IPS-NIHi7 (cell line): ENCODE measurements around the gene SLC45A1.

Experiments
- DNase-seq: peaks from one replicate; pipeline ENCODE4 v3.0.0; 2012; ENCODE audit warnings: mixed read lengths; ENCODE audit errors: extremely low spot score

SLC45A1 gene

DNA sequence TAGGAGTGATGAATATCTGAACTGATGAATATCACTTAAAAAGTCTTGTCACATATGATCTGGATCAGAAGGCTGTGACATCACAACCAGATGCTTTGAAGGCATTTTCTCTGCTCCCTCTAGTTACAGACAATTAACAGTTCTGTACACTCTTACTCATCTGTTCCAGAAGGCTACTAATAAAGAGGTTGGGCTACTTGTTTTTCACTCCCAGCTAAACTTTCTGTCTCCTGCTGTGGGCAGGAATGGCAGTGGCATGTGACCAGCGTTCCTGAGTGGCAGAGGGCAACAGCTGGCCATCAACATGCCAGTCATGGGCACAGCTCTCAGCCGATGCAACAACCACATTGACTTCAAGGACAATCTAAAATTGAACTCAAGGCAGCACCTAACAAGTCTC, 66.7 kb downstream of the SLC45A1 start:
- no peak for DNase-seq

DNA sequence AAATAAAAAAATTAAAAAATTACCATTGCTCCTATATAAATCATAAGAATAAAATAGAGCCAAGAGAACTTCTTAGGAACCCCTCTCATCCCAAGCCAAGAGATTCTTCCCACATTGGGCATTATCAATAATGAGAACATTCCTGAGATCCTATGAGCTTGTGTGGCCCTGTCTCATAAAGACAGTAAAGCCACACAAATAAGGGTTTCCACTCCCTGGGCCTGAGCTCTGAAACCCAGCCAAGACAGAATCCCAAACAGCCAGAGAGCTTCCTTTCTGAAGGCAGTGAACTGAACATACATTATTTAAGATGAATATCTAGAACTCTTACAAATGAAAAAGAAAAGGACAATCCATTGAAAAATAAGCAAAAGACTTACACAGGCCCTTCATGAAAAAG, 68.3 kb downstream of the SLC45A1 start:
- DNase-seq = no peak

DNA sequence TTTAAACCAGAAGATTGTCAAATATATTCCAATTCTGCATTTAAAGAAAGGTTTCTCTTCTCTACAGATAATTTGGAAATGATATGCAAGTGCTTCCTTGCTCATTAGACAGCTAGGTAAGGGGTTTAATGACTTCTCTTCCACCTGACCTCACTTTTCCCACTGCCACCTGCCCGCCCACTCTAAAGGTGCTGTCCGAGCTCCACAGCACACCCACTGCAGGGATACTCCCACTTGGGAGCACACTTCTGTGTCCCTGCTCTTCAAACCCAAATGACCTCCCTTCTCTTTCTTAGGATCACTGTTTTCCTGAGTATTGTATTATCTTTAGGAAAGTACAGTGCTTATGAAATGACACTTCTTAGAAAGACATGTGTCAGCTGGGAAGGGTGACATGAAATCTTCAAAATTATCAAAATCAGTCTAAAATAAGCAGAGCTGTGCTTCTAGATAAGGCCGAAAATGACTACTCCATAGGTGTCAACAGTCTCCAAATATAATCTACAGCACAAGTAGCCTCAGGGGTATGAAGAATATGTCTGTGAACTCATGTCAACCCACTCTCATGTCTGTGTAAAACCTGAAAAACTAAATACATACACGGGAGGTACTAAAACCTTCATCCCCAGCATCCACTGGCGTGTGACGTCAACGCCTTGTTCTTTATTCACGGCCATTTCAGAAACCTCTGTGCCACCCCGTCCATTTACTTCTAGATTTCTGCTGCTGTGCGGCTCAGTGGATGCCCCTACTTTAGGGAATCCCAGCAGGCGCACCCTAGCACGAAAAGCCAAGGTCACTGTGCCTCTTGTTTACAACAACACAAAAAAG, 71.0 kb downstream of the SLC45A1 start:
- no peak for DNase-seq

GRCh38 chr1:8389958-8390535, 72.1 kb downstream of the SLC45A1 start:
- no peak for DNase-seq

GRCh38 chr1:8390707-8391106, 72.8 kb downstream of the SLC45A1 start:
- DNase-seq = no peak

DNA sequence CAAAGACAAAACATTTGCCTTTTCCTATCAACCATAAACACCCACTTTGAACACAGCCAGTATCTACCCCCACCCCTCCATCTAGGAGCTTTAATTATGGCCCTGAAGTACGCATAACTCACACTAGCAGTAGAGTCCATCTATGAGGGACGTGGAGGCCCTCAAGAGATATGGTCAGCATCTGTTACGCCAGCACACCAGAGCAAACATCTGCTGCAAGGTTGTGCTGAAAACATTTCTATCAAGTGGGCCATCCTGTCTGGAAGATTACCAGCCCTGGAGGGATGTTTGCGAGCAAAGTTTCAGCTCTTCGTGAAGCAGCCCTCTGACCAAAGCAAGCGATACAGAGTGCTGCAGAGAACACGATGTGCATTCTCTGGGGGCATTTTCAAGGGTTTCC, 74.6 kb downstream of the SLC45A1 start:
- no peak for DNase-seq
